GM21786 (cell line): Measurements from ENCODE around the gene UBE2Q2.
A peak's percentile ranks its signal among the peaks of the same experiment; 100 is the strongest.
"Not testable (repeated sequence)": the region's sequence is repeated elsewhere in the genome, so short reads cannot be mapped to it uniquely, and the experiment has no call there.

Experiments
- ATAC-seq: cut with Tn5 transposase; IDR thresholded peaks from one replicate; pipeline ENCODE4 v1.9.1; 2021; ENCODE audit not compliant: unreplicated experiment

UBE2Q2 gene

GRCh38 chr15:75864213-75865059, 21.2 kb downstream of the UBE2Q2 start:
- ATAC-seq = no peak

GRCh38 chr15:75866045-75866444, 22.8 kb downstream of the UBE2Q2 start:
- not testable (repeated sequence) for ATAC-seq

- no peak for ATAC-seq
Observed at GRCh38 chr15:75866916-75867315, 23.7 kb downstream of the UBE2Q2 start.

GRCh38 chr15:75867449-75867848, 24.2 kb downstream of the UBE2Q2 start:
- no peak for ATAC-seq

- ATAC-seq = no peak
Observed at GRCh38 chr15:75868019-75868418, 24.8 kb downstream of the UBE2Q2 start.

GRCh38 chr15:75869446-75869845, 26.2 kb downstream of the UBE2Q2 start:
- no peak for ATAC-seq

- not testable (repeated sequence) for ATAC-seq
Observed at GRCh38 chr15:75871589-75871988, 28.3 kb downstream of the UBE2Q2 start.

- ATAC-seq = no peak
Observed at GRCh38 chr15:75872403-75872990, 29.2 kb downstream of the UBE2Q2 start.

- ATAC-seq = no peak
Observed at GRCh38 chr15:75884041-75884440, 40.8 kb downstream of the UBE2Q2 start.

- ATAC-seq = no peak
Observed at GRCh38 chr15:75887178-75887577, 43.9 kb downstream of the UBE2Q2 start.

GRCh38 chr15:75891895-75892294, 48.6 kb downstream of the UBE2Q2 start:
- ATAC-seq = no peak

- no peak for ATAC-seq
Observed at GRCh38 chr15:75895731-75896130, 52.5 kb downstream of the UBE2Q2 start.

- ATAC-seq = no peak
Observed at GRCh38 chr15:75900577-75900976, 57.3 kb downstream of the UBE2Q2 start.

- ATAC-seq = no peak
Observed at GRCh38 chr15:75902129-75902557, 58.9 kb downstream of the UBE2Q2 start.

- peak; percentile 89 for ATAC-seq
Observed at GRCh38 chr15:75903331-75904239, 60.3 kb downstream of the UBE2Q2 start, which contains the start of gene FBXO22. TSS of gene FBXO22 (plus strand) at chr15:75903878. CDS start at chr15:75903964, 86 bp downstream.

GRCh38 chr15:75905231-75905630, 62.0 kb downstream of the UBE2Q2 start:
- ATAC-seq = no peak

- not testable (repeated sequence) for ATAC-seq
Observed at GRCh38 chr15:75910355-75910754, 67.1 kb downstream of the UBE2Q2 start.

- ATAC-seq = no peak
Observed at GRCh38 chr15:75916978-75917377, 73.7 kb downstream of the UBE2Q2 start.

GRCh38 chr15:75918135-75918534, 74.9 kb downstream of the UBE2Q2 start:
- ATAC-seq = no peak

GRCh38 chr15:75920079-75920478, 76.8 kb downstream of the UBE2Q2 start:
- no peak for ATAC-seq
